ENCODE data around the gene NOC4L. TPM values are rescaled to one million over a fixed set of nuclear protein-coding genes. Genes with fewer than 3 reads are reported as not detected.

NOC4L gene
- total and polyA plus RNA-seq, 2 donors (not counting 3 experiments of a cell fraction or from before 2014, with no cell fraction given), result 19.4 to 29.4 TPM

DNA sequence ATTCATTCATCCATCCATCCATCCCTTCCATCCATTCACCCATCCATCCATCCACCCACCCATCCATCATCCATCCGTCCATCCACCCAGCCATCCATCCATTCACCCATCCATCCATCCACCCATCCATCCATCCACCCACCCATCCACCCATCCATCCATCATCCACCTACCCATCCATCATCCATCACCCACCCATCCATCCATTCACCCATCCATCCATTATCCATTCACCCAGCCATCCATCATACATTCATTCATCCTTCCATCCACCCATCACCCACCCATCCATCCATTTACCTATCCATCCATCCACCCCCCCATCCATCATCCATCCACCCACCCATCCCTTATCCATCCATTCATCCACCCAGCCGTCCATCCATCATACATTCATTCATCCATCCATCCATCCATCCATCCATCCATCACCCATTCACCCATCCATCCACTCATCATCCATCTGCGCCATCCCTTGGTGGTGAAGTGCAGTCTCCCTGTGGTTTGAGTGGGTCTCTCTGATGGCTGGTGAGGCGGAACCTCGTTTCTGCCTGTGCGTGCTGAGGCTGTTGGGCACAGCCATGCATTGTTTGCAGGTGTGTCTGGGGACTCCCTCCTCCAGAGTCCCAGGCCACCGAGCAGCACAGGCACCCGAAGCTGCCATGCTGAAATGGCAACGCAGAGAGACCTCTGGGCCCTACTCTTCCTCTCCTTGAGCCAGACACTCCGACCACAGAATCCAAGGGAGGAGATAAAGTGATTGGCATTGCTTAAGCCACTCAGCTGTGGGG lies 22.7 kb downstream of the NOC4L start:
- BruUV-seq (replicated peaks), result no TSS peak
- no peaks in the 10 kb centered on the region for H3K36me3 ChIP-seq (ENCODE audit: control insufficient read depth in 2 of 2, extremely low read depth in 1 of 2, insufficient read depth in 2 of 2, low read length in 2 of 2)
- intact Hi-C loops (cut with micrococcal nuclease) (no loop called here), dilution Hi-C loops (cut with MboI; ENCODE audit: extremely low pct_ligation_motif_present, low sequenced_read_pairs) (no loop called here)
- no peak overlapping the region for H3K9ac ChIP-seq (replicated peaks; ENCODE audit: extremely low read depth, insufficient read depth, low read length)
- H3K79me2 ChIP-seq (ENCODE audit: control insufficient read depth, insufficient read depth, low read length), result no peaks in the 10 kb centered on the region
- no peak for TF ChIP-seq JUN (IDR thresholded peaks at IDR 0.05; ENCODE audit: borderline replicate concordance, insufficient read depth, insufficient read length, low read depth)
- TF ChIP-seq EZH2 (IDR thresholded peaks at IDR 0.05; ENCODE audit: borderline replicate concordance, low read depth, low read length, severe bottlenecking), result no peak
- TF ChIP-seq, protein P1, sequence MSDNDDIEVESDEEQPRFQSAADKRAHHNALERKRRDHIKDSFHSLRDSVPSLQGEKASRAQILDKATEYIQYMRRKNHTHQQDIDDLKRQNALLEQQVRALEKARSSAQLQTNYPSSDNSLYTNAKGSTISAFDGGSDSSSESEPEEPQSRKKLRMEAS (IDR thresholded peaks at IDR 0.05; ENCODE audit: insufficient read depth, insufficient read length), result no peak
- TF ChIP-seq POLR2A (IDR thresholded peaks at IDR 0.05; ENCODE audit: low read depth, low read length), result no peak
- TF ChIP-seq POLR2AphosphoS5 (IDR thresholded peaks at IDR 0.05; ENCODE audit: insufficient read depth, low read depth, low read length), result no peak
- TF ChIP-seq, protein P2, sequence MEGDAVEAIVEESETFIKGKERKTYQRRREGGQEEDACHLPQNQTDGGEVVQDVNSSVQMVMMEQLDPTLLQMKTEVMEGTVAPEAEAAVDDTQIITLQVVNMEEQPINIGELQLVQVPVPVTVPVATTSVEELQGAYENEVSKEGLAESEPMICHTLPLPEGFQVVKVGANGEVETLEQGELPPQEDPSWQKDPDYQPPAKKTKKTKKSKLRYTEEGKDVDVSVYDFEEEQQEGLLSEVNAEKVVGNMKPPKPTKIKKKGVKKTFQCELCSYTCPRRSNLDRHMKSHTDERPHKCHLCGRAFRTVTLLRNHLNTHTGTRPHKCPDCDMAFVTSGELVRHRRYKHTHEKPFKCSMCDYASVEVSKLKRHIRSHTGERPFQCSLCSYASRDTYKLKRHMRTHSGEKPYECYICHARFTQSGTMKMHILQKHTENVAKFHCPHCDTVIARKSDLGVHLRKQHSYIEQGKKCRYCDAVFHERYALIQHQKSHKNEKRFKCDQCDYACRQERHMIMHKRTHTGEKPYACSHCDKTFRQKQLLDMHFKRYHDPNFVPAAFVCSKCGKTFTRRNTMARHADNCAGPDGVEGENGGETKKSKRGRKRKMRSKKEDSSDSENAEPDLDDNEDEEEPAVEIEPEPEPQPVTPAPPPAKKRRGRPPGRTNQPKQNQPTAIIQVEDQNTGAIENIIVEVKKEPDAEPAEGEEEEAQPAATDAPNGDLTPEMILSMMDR (IDR thresholded peaks at IDR 0.05; ENCODE audit: extremely low read depth in 1 of 2, insufficient read depth in 1 of 2, low read depth in 1 of 2, low read length in 2 of 2), result no peak
- no peak for TF ChIP-seq MYC (IDR thresholded peaks at IDR 0.05; ENCODE audit: low read depth, low read length)
- no peak for TF ChIP-seq FOS (IDR thresholded peaks at IDR 0.05; ENCODE audit: borderline replicate concordance, insufficient read depth, low read length)
- H3K4me3 ChIP-seq (replicated peaks in 1 of 3; ENCODE audit: insufficient read depth in 1 of 3, low read depth in 1 of 3, low read length in 3 of 3), result no peak overlapping the region
- H3K4me2 ChIP-seq (ENCODE audit: insufficient read depth, low read length), result no peak overlapping the region
- H3K27ac ChIP-seq (ENCODE audit: insufficient read depth, low read depth, low read length), result no peak overlapping the region
- no peaks in the 10 kb centered on the region for H4K20me1 ChIP-seq (replicated peaks; ENCODE audit: control insufficient read depth, extremely low read depth, insufficient read depth, low read length)
- no peak for DNase-seq (ENCODE audit: low read depth, low spot score)
- no peaks in the 10 kb centered on the region for H3K9me3 ChIP-seq (replicated peaks; ENCODE audit: control insufficient read depth, insufficient read depth, low read length)
- ChIA-PET POLR2A (no interaction called here), CTCF (interaction anchor here (2.0 kb wide), 1 partner anchor 13 kb away, joined by 11 read pairs; no protein-coding TSS in a partner anchor)
- H3K9me1 ChIP-seq (replicated peaks; ENCODE audit: control insufficient read depth, extremely low read depth, insufficient read depth, low read length), result no peaks in the 10 kb centered on the region
- H3K27me3 ChIP-seq (ENCODE audit: control insufficient read depth in 2 of 2, insufficient read depth in 2 of 2, low read length in 2 of 2), result peaks cover 0 to 2% of the 10 kb centered on the region in 2 experiments
- H3K4me1 ChIP-seq (ENCODE audit: control insufficient read depth, extremely low read depth, insufficient read depth, low read length), result no peaks in the 10 kb centered on the region
- FAIRE-seq, result no peak
- no peak overlapping the region for H2AFZ ChIP-seq (ENCODE audit: low read depth, low read length)
